ENCODE measurements around the gene MARVELD2.
A peak's percentile ranks its signal among the peaks of the same experiment; 100 is the strongest.

MARVELD2 gene

DNA sequence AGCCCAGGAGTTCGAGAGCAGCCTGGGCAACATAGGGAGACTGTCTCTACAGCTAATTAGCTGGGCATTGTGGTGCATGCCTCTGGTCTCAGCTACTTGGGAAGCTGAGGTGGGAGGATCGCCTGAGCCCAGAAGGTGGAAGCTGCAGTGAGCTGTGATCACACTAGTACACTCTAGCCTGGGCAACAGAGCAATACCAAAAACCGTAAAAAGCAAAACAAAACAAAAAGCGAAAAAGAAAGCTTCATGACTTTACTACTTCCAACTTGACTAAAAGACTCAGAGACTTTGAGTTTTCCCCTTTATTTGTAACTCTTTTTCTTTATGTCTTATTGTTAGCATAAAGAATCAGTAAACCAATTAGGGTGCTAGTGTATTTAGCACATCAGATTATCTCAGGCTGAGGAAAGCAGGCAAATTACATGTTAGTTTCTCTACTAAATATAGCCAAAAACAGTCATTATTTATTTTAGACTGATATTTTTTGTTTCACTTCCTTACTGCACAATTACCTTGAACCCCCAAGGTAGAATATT, 39.9 kb upstream of the MARVELD2 start:
- no peaks in the 10 kb centered on the region for H3K4me1 ChIP-seq (ENCODE audit: insufficient read depth, insufficient read length)
- H3K9ac ChIP-seq (ENCODE audit: insufficient read length, low read depth), result no peak overlapping the region
- H3K27me3 ChIP-seq (ENCODE audit: insufficient read depth, insufficient read length), result no peaks in the 10 kb centered on the region
- H3K9me3 ChIP-seq (ENCODE audit: insufficient read depth, low read length), result no peaks in the 10 kb centered on the region
- no peak for DNase-seq (ENCODE audit: low read depth, low spot score)
- no peak for TF ChIP-seq YY1 (IDR thresholded peaks at IDR 0.05; ENCODE audit: insufficient read depth, insufficient read length)
- TF ChIP-seq ZNF274 (IDR thresholded peaks at IDR 0.05; ENCODE audit: low read depth, low read length), result no peak
- no peak for TF ChIP-seq SUZ12 (IDR thresholded peaks at IDR 0.05; ENCODE audit: extremely low read depth, insufficient read depth, insufficient read length)
- no peak overlapping the region for H3K4me3 ChIP-seq (ENCODE audit: insufficient read length, low read depth)
- H3K36me3 ChIP-seq (ENCODE audit: insufficient read depth, insufficient read length, low read length), result peaks cover 34% of the 10 kb centered on the region

- Histone ChIP-seq H3K4me3 (ENCODE audit: insufficient read length, low read depth) (no peak overlapping the region), H3K27me3 (ENCODE audit: insufficient read depth, insufficient read length) (no peaks in the 10 kb centered on the region), H3K9me3 (ENCODE audit: insufficient read depth, low read length) (no peaks in the 10 kb centered on the region), H3K9ac (ENCODE audit: insufficient read length, low read depth) (no peak overlapping the region), H3K4me1 (ENCODE audit: insufficient read depth, insufficient read length) (no peaks in the 10 kb centered on the region), H3K36me3 (ENCODE audit: insufficient read depth, insufficient read length, low read length) (peaks cover 54% of the 10 kb centered on the region)
- DNase-seq (ENCODE audit: low read depth, low spot score), result no peak
- no peak for TF ChIP-seq YY1 (IDR thresholded peaks at IDR 0.05; ENCODE audit: insufficient read depth, insufficient read length)
- no peak for TF ChIP-seq SUZ12 (IDR thresholded peaks at IDR 0.05; ENCODE audit: extremely low read depth, insufficient read depth, insufficient read length)
- TF ChIP-seq ZNF274 (IDR thresholded peaks at IDR 0.05; ENCODE audit: low read depth, low read length), result no peak
Observed at GRCh38 chr5:69378376-69378775, 36.5 kb upstream of the MARVELD2 start.

- no peaks in the 10 kb centered on the region for H3K27me3 ChIP-seq (ENCODE audit: insufficient read depth, insufficient read length)
- no peak overlapping the region for H3K4me3 ChIP-seq (ENCODE audit: insufficient read length, low read depth)
- no peak for TF ChIP-seq ZNF274 (IDR thresholded peaks at IDR 0.05; ENCODE audit: low read depth, low read length)
- no peak for TF ChIP-seq YY1 (IDR thresholded peaks at IDR 0.05; ENCODE audit: insufficient read depth, insufficient read length)
- TF ChIP-seq SUZ12 (IDR thresholded peaks at IDR 0.05; ENCODE audit: extremely low read depth, insufficient read depth, insufficient read length), result no peak
- H3K9me3 ChIP-seq (ENCODE audit: insufficient read depth, low read length), result no peaks in the 10 kb centered on the region
- no peak overlapping the region for H3K9ac ChIP-seq (ENCODE audit: insufficient read length, low read depth)
- no peak for DNase-seq (ENCODE audit: low read depth, low spot score)
- H3K4me1 ChIP-seq (ENCODE audit: insufficient read depth, insufficient read length), result no peaks in the 10 kb centered on the region
- peaks cover 18% of the 10 kb centered on the region for H3K36me3 ChIP-seq (ENCODE audit: insufficient read depth, insufficient read length, low read length)
Observed at GRCh38 chr5:69404659-69405330, 10.1 kb upstream of the MARVELD2 start.

GRCh38 chr5:69415584-69415958, 655 bp downstream of the MARVELD2 start:
- Histone ChIP-seq H3K9ac (ENCODE audit: insufficient read length, low read depth) (peak overlapping the region; percentile 86), H3K9me3 (ENCODE audit: insufficient read depth, low read length) (no peaks in the 10 kb centered on the region), H3K36me3 (ENCODE audit: insufficient read depth, insufficient read length, low read length) (peaks cover 29% of the 10 kb centered on the region), H3K4me1 (ENCODE audit: insufficient read depth, insufficient read length) (no peaks in the 10 kb centered on the region), H3K4me3 (ENCODE audit: insufficient read length, low read depth) (peak overlapping the region; percentile 75), H3K27me3 (ENCODE audit: insufficient read depth, insufficient read length) (peaks cover 9% of the 10 kb centered on the region)
- DNase-seq (ENCODE audit: low read depth, low spot score), result no peak
- TF ChIP-seq SUZ12 (IDR thresholded peaks at IDR 0.05; ENCODE audit: extremely low read depth, insufficient read depth, insufficient read length) (no peak), ZNF274 (IDR thresholded peaks at IDR 0.05; ENCODE audit: low read depth, low read length) (no peak), YY1 (IDR thresholded peaks at IDR 0.05; ENCODE audit: insufficient read depth, insufficient read length) (no peak)

DNA sequence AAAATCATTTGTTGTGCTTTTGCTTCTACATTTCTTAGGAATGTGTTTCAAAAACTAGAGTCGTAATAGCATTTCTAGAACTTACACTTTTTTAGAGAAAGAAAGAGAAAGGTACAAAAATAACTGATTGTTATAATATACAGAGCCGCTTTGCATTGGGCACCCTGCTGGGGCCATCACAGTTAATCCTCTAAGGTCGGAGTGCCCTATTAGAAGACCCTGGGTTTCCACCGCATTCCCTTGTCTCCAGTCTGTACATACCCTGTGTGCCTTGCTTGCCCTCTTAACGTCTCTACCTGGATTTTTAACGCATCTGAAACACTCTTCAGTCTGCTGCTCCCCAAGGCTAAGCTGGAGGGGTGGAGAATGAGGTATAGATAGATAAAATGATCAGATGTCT, 1.3 kb downstream of the MARVELD2 start:
- TF ChIP-seq YY1 (IDR thresholded peaks at IDR 0.05; ENCODE audit: insufficient read depth, insufficient read length) (no peak), SUZ12 (IDR thresholded peaks at IDR 0.05; ENCODE audit: extremely low read depth, insufficient read depth, insufficient read length) (no peak), ZNF274 (IDR thresholded peaks at IDR 0.05; ENCODE audit: low read depth, low read length) (no peak)
- no peaks in the 10 kb centered on the region for H3K4me1 ChIP-seq (ENCODE audit: insufficient read depth, insufficient read length)
- peaks cover 9% of the 10 kb centered on the region for H3K27me3 ChIP-seq (ENCODE audit: insufficient read depth, insufficient read length)
- no peak overlapping the region for H3K4me3 ChIP-seq (ENCODE audit: insufficient read length, low read depth)
- no peaks in the 10 kb centered on the region for H3K9me3 ChIP-seq (ENCODE audit: insufficient read depth, low read length)
- peaks cover 27% of the 10 kb centered on the region for H3K36me3 ChIP-seq (ENCODE audit: insufficient read depth, insufficient read length, low read length)
- no peak overlapping the region for H3K9ac ChIP-seq (ENCODE audit: insufficient read length, low read depth)
- no peak for DNase-seq (ENCODE audit: low read depth, low spot score)

DNA sequence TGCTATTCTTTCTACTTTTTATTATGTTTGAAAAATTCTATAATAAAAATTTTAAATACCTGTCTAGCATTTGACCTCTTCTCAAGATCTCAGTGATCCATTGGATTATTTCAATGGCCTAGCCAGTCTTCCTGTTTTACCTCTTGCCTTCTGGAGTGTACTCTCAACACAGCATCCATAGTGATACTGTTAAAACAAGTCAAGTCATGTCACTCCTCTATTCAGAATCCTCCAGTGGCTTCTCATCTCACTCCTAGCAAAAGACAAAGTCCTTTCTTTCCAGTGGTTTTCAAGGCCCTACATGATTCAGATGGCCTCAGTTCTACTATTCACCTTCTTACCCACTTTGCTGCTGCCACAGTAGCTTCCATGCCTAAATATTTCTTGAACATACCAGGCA, 1.8 kb downstream of the MARVELD2 start:
- DNase-seq (ENCODE audit: low read depth, low spot score), result no peak
- peaks cover 22% of the 10 kb centered on the region for H3K36me3 ChIP-seq (ENCODE audit: insufficient read depth, insufficient read length, low read length)
- no peaks in the 10 kb centered on the region for H3K4me1 ChIP-seq (ENCODE audit: insufficient read depth, insufficient read length)
- H3K9me3 ChIP-seq (ENCODE audit: insufficient read depth, low read length), result no peaks in the 10 kb centered on the region
- no peak overlapping the region for H3K4me3 ChIP-seq (ENCODE audit: insufficient read length, low read depth)
- H3K9ac ChIP-seq (ENCODE audit: insufficient read length, low read depth), result no peak overlapping the region
- peaks cover 9% of the 10 kb centered on the region for H3K27me3 ChIP-seq (ENCODE audit: insufficient read depth, insufficient read length)
- TF ChIP-seq SUZ12 (IDR thresholded peaks at IDR 0.05; ENCODE audit: extremely low read depth, insufficient read depth, insufficient read length) (no peak), ZNF274 (IDR thresholded peaks at IDR 0.05; ENCODE audit: low read depth, low read length) (no peak), YY1 (IDR thresholded peaks at IDR 0.05; ENCODE audit: insufficient read depth, insufficient read length) (no peak)

GRCh38 chr5:69418554-69418953, 3.6 kb downstream of the MARVELD2 start:
- Histone ChIP-seq H3K9ac (ENCODE audit: insufficient read length, low read depth) (no peak overlapping the region), H3K36me3 (ENCODE audit: insufficient read depth, insufficient read length, low read length) (peaks cover 17% of the 10 kb centered on the region), H3K4me3 (ENCODE audit: insufficient read length, low read depth) (no peak overlapping the region), H3K27me3 (ENCODE audit: insufficient read depth, insufficient read length) (peaks cover 9% of the 10 kb centered on the region), H3K9me3 (ENCODE audit: insufficient read depth, low read length) (no peaks in the 10 kb centered on the region), H3K4me1 (ENCODE audit: insufficient read depth, insufficient read length) (no peaks in the 10 kb centered on the region)
- no peak for DNase-seq (ENCODE audit: low read depth, low spot score)
- no peak for TF ChIP-seq YY1 (IDR thresholded peaks at IDR 0.05; ENCODE audit: insufficient read depth, insufficient read length)
- no peak for TF ChIP-seq ZNF274 (IDR thresholded peaks at IDR 0.05; ENCODE audit: low read depth, low read length)
- TF ChIP-seq SUZ12 (IDR thresholded peaks at IDR 0.05; ENCODE audit: extremely low read depth, insufficient read depth, insufficient read length), result no peak

Data from NT2/D1 (cell line).